ENCODE data around the gene SPG11.

- TF ChIP-seq, protein P1, sequence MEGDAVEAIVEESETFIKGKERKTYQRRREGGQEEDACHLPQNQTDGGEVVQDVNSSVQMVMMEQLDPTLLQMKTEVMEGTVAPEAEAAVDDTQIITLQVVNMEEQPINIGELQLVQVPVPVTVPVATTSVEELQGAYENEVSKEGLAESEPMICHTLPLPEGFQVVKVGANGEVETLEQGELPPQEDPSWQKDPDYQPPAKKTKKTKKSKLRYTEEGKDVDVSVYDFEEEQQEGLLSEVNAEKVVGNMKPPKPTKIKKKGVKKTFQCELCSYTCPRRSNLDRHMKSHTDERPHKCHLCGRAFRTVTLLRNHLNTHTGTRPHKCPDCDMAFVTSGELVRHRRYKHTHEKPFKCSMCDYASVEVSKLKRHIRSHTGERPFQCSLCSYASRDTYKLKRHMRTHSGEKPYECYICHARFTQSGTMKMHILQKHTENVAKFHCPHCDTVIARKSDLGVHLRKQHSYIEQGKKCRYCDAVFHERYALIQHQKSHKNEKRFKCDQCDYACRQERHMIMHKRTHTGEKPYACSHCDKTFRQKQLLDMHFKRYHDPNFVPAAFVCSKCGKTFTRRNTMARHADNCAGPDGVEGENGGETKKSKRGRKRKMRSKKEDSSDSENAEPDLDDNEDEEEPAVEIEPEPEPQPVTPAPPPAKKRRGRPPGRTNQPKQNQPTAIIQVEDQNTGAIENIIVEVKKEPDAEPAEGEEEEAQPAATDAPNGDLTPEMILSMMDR (IDR thresholded peaks at IDR 0.05; ENCODE audit: insufficient read depth, low read length, poor library complexity, severe bottlenecking): no peak
- TF ChIP-seq EZH2phosphoT487 (conservative IDR thresholded peaks at IDR 0.05; ENCODE audit: low read length): no peak
Measured at GRCh38 chr15:44596511-44597010, 66.9 kb downstream of the SPG11 start.
